Activated naive CD4-positive, alpha-beta T cell treated with anti-CD3 and anti-CD28 coated beads, Interleukin-2, amount 10 ng/mL, durations not matched to agents 7 days and 5 days (primary cell): ENCODE data around the gene ZSCAN22.
A peak's percentile ranks its signal among the peaks of the same experiment; 100 is the strongest.

Source experiments
- CTCF ChIA-PET: fragments of 350-600 bp; sonication (Branson Sonifier 250); formaldehyde crosslinking; loops from one replicate; lab custom pipeline; 2021; ENCODE audit warnings: antibody characterized with exemption; lab: Charles Lee
- DNase-seq: peaks from one replicate; pipeline ENCODE4 v3.0.0-alpha.2; 2020
- H3K27ac Mint-ChIP-seq: one replicate; pipeline ENCODE4 v1.8.0; 2021; ENCODE audit warnings: mild to moderate bottlenecking, moderate library complexity, mixed read lengths
- H3K27me3 Mint-ChIP-seq: one replicate; pipeline ENCODE4 v1.8.0; 2021; ENCODE audit warnings: mild to moderate bottlenecking, mixed read lengths
- H3K36me3 Mint-ChIP-seq: one replicate; pipeline ENCODE4 v1.8.0; 2021; ENCODE audit warnings: mixed read lengths
- H3K4me1 Mint-ChIP-seq: one replicate; pipeline ENCODE4 v1.8.0; 2021; ENCODE audit warnings: mixed read lengths
- H3K4me3 Mint-ChIP-seq: one replicate; pipeline ENCODE4 v1.8.0; 2021; ENCODE audit warnings: mild to moderate bottlenecking, moderate library complexity, mixed read lengths
- H3K9me3 Mint-ChIP-seq: one replicate; pipeline ENCODE4 v1.8.0; 2021; ENCODE audit warnings: mixed read lengths

ZSCAN22 gene

GRCh38 chr19:58326914-58327726 lies at the start of gene ZSCAN22:
Gene ZSCAN22, plus strand, starts transcription at chr19:58326994. Its CDS starts 7,809 bp downstream, at chr19:58334803.
- CTCF ChIA-PET = interaction anchor here (0.7 to 1.1 kb wide), 2 partner anchors 158 to 193 kb away, joined by 3 to 4 read pairs; partner anchors contain the start of gene ZBTB45
- peak; percentile 95 for DNase-seq
- no peaks in the 10 kb centered on the region for H3K4me1 Mint-ChIP-seq
- H3K4me3 Mint-ChIP-seq = no peak within 1 kb of the TSS
- H3K27me3 Mint-ChIP-seq = no peaks in the 10 kb centered on the region
- H3K27ac Mint-ChIP-seq = no peak within 1 kb of the TSS
- peaks cover 3% of the 10 kb centered on the region for H3K36me3 Mint-ChIP-seq
- no peaks in the 10 kb centered on the region for H3K9me3 Mint-ChIP-seq

- Mint-ChIP-seq H3K9me3 (peaks cover 42% of the 10 kb centered on the region), H3K4me1 (peaks cover 40% of the 10 kb centered on the region), H3K36me3 (peaks cover 63% of the 10 kb centered on the region), H3K27me3 (no peaks in the 10 kb centered on the region), H3K27ac (peak overlapping the region; percentile 53), H3K4me3 (peak overlapping the region; percentile 86)
- DNase-seq = no peak
- CTCF ChIA-PET = no interaction called here
Measured at GRCh38 chr19:58277197-58277596, 49.6 kb upstream of the ZSCAN22 start.

GRCh38 chr19:58277748-58278540 lies 48.9 kb upstream of the ZSCAN22 start:
- CTCF ChIA-PET = no interaction called here
- H3K9me3 Mint-ChIP-seq = peaks cover 39% of the 10 kb centered on the region
- no peaks in the 10 kb centered on the region for H3K27me3 Mint-ChIP-seq
- H3K4me1 Mint-ChIP-seq = peaks cover 40% of the 10 kb centered on the region
- DNase-seq = no peak
- H3K36me3 Mint-ChIP-seq = peaks cover 65% of the 10 kb centered on the region
- peak overlapping the region; percentile 97 for H3K27ac Mint-ChIP-seq
- H3K4me3 Mint-ChIP-seq = peak overlapping the region; percentile 86

GRCh38 chr19:58278541-58279041 lies 48.2 kb upstream of the ZSCAN22 start, which contains the start of gene ZNF8:
Gene ZNF8, plus strand, starts transcription at chr19:58278955. Its CDS starts 127 bp downstream, at chr19:58279082.
- Mint-ChIP-seq H3K36me3 (peaks cover 69% of the 10 kb centered on the region), H3K9me3 (peaks cover 41% of the 10 kb centered on the region), H3K27me3 (no peaks in the 10 kb centered on the region), H3K27ac (peak within 1 kb of the TSS; percentile 97), H3K4me1 (peaks cover 40% of the 10 kb centered on the region), H3K4me3 (peak within 1 kb of the TSS; percentile 86)
- DNase-seq = peak; percentile 99
- CTCF ChIA-PET = no interaction called here

GRCh38 chr19:58279042-58279924 lies 47.5 kb upstream of the ZSCAN22 start:
- Mint-ChIP-seq H3K27me3 (no peaks in the 10 kb centered on the region), H3K36me3 (peaks cover 67% of the 10 kb centered on the region), H3K27ac (peak overlapping the region; percentile 97), H3K4me3 (peak overlapping the region; percentile 86), H3K4me1 (peaks cover 40% of the 10 kb centered on the region), H3K9me3 (peaks cover 39% of the 10 kb centered on the region)
- CTCF ChIA-PET = no interaction called here
- DNase-seq = peak; percentile 58

GRCh38 chr19:58279925-58280316 lies 46.9 kb upstream of the ZSCAN22 start:
- peak overlapping the region; percentile 97 for H3K27ac Mint-ChIP-seq
- DNase-seq = no peak
- CTCF ChIA-PET = no interaction called here
- peaks cover 40% of the 10 kb centered on the region for H3K4me1 Mint-ChIP-seq
- no peaks in the 10 kb centered on the region for H3K27me3 Mint-ChIP-seq
- H3K9me3 Mint-ChIP-seq = peaks cover 36% of the 10 kb centered on the region
- H3K36me3 Mint-ChIP-seq = peaks cover 63% of the 10 kb centered on the region
- peak overlapping the region; percentile 86 for H3K4me3 Mint-ChIP-seq

GRCh38 chr19:58284199-58284598 lies 42.6 kb upstream of the ZSCAN22 start:
- peaks cover 70% of the 10 kb centered on the region for H3K36me3 Mint-ChIP-seq
- H3K27ac Mint-ChIP-seq = no peak overlapping the region
- H3K4me1 Mint-ChIP-seq = peaks cover 21% of the 10 kb centered on the region
- peaks cover 30% of the 10 kb centered on the region for H3K9me3 Mint-ChIP-seq
- H3K4me3 Mint-ChIP-seq = no peak overlapping the region
- CTCF ChIA-PET = no interaction called here
- no peak for DNase-seq
- H3K27me3 Mint-ChIP-seq = no peaks in the 10 kb centered on the region

GRCh38 chr19:58291943-58292342 lies 34.9 kb upstream of the ZSCAN22 start:
- H3K9me3 Mint-ChIP-seq = peaks cover 64% of the 10 kb centered on the region
- DNase-seq = no peak
- H3K27me3 Mint-ChIP-seq = no peaks in the 10 kb centered on the region
- CTCF ChIA-PET = no interaction called here
- peaks cover 84% of the 10 kb centered on the region for H3K36me3 Mint-ChIP-seq
- no peak overlapping the region for H3K4me3 Mint-ChIP-seq
- no peaks in the 10 kb centered on the region for H3K4me1 Mint-ChIP-seq
- H3K27ac Mint-ChIP-seq = no peak overlapping the region

- Mint-ChIP-seq H3K27ac (no peak overlapping the region), H3K4me3 (no peak overlapping the region), H3K27me3 (no peaks in the 10 kb centered on the region), H3K9me3 (peaks cover 61% of the 10 kb centered on the region), H3K4me1 (no peaks in the 10 kb centered on the region), H3K36me3 (peaks cover 77% of the 10 kb centered on the region)
- no peak for DNase-seq
- CTCF ChIA-PET = no interaction called here
Measured at GRCh38 chr19:58294743-58295374, 31.9 kb upstream of the ZSCAN22 start.

- DNase-seq = no peak
- no peak overlapping the region for H3K27ac Mint-ChIP-seq
- H3K9me3 Mint-ChIP-seq = peaks cover 68% of the 10 kb centered on the region
- H3K36me3 Mint-ChIP-seq = peaks cover 84% of the 10 kb centered on the region
- no peak overlapping the region for H3K4me3 Mint-ChIP-seq
- no peaks in the 10 kb centered on the region for H3K4me1 Mint-ChIP-seq
- CTCF ChIA-PET = no interaction called here
- H3K27me3 Mint-ChIP-seq = no peaks in the 10 kb centered on the region
Measured at GRCh38 chr19:58296104-58296503, 30.7 kb upstream of the ZSCAN22 start.

GRCh38 chr19:58300620-58301019 lies 26.2 kb upstream of the ZSCAN22 start:
- H3K27me3 Mint-ChIP-seq = no peaks in the 10 kb centered on the region
- no peak overlapping the region for H3K4me3 Mint-ChIP-seq
- H3K4me1 Mint-ChIP-seq = peaks cover 14% of the 10 kb centered on the region
- peaks cover 39% of the 10 kb centered on the region for H3K9me3 Mint-ChIP-seq
- CTCF ChIA-PET = no interaction called here
- H3K27ac Mint-ChIP-seq = no peak overlapping the region
- peaks cover 65% of the 10 kb centered on the region for H3K36me3 Mint-ChIP-seq
- no peak for DNase-seq

- H3K9me3 Mint-ChIP-seq = peaks cover 25% of the 10 kb centered on the region
- H3K27me3 Mint-ChIP-seq = no peaks in the 10 kb centered on the region
- peak overlapping the region; percentile 93 for H3K4me3 Mint-ChIP-seq
- peak overlapping the region; percentile 98 for H3K27ac Mint-ChIP-seq
- CTCF ChIA-PET = no interaction called here
- peaks cover 44% of the 10 kb centered on the region for H3K4me1 Mint-ChIP-seq
- no peak for DNase-seq
- peaks cover 73% of the 10 kb centered on the region for H3K36me3 Mint-ChIP-seq
Measured at GRCh38 chr19:58304255-58304654, 22.5 kb upstream of the ZSCAN22 start.

GRCh38 chr19:58304748-58305064 lies 22.1 kb upstream of the ZSCAN22 start:
- CTCF ChIA-PET = no interaction called here
- Mint-ChIP-seq H3K9me3 (peaks cover 23% of the 10 kb centered on the region), H3K4me1 (peaks cover 44% of the 10 kb centered on the region), H3K4me3 (peak overlapping the region; percentile 93), H3K36me3 (peaks cover 76% of the 10 kb centered on the region), H3K27ac (peak overlapping the region; percentile 98), H3K27me3 (no peaks in the 10 kb centered on the region)
- DNase-seq = no peak
